ENCODE measurements around the gene PIGV. TPM values are rescaled to one million over a fixed set of nuclear protein-coding genes. Genes with fewer than 3 reads are reported as not detected.

The PIGV gene
- total RNA-seq, 2 experiments from 2014 or later = 10.3 to 18.0 TPM

DNA sequence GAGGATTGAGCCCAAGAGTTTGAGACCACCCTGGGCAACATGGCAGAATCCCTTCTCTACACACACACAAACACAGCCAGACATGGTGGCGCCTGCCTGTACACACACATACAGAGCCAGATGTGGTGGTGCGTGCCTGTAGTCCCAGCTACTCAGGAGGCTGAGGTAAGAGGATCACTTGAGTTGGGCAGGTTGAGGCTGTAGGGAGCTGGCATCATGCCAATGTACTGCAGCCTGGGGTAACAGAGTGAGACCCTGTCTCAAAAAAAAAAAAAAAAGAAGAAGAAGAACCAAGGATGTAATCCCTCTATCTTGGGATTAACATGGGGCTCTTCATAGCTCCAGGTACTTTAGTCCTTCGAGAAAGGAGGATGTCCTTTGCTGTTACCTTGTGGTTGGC, 29.4 kb upstream of the PIGV start:
- H3K36me3 ChIP-seq (ENCODE audit: insufficient read depth, low read length) = peaks cover 98% of the 10 kb centered on the region
- no peak overlapping the region for H2AFZ ChIP-seq (ENCODE audit: low read length)
- H3K27ac ChIP-seq (ENCODE audit: low read depth, low read length, poor library complexity, severe bottlenecking) = no peak overlapping the region
- no TSS peak for BruUV-seq (replicated peaks)
- ChIA-PET POLR2A (interaction anchor here (0.6 to 1.4 kb wide), 4 partner anchors 10 to 48 kb away, joined by 3 read pairs; no protein-coding TSS in a partner anchor), CTCF (ENCODE audit: unreplicated experiment) (no interaction called here)
- intact Hi-C loops (cut with micrococcal nuclease; ENCODE audit: unreplicated experiment) = no loop called here
- H3K4me2 ChIP-seq (ENCODE audit: low read length) = no peak overlapping the region
- peaks cover 12% of the 10 kb centered on the region; the same call in 1 of the 2 replicates for H3K79me2 ChIP-seq (ENCODE audit: insufficient read depth, low read depth, low read length)
- H3K4me3 ChIP-seq (ENCODE audit: low read depth, low read length, poor library complexity, severe bottlenecking) = no peak overlapping the region
- H3K9me3 ChIP-seq (ENCODE audit: low read length) = no peaks in the 10 kb centered on the region
- H4K20me1 ChIP-seq (ENCODE audit: insufficient read depth, low read length) = peaks cover 5% of the 10 kb centered on the region
- no peak for TF ChIP-seq EZH2phosphoT487 (IDR thresholded peaks at IDR 0.05; ENCODE audit: borderline replicate concordance, low read depth, low read length)
- TF ChIP-seq, protein P1, sequence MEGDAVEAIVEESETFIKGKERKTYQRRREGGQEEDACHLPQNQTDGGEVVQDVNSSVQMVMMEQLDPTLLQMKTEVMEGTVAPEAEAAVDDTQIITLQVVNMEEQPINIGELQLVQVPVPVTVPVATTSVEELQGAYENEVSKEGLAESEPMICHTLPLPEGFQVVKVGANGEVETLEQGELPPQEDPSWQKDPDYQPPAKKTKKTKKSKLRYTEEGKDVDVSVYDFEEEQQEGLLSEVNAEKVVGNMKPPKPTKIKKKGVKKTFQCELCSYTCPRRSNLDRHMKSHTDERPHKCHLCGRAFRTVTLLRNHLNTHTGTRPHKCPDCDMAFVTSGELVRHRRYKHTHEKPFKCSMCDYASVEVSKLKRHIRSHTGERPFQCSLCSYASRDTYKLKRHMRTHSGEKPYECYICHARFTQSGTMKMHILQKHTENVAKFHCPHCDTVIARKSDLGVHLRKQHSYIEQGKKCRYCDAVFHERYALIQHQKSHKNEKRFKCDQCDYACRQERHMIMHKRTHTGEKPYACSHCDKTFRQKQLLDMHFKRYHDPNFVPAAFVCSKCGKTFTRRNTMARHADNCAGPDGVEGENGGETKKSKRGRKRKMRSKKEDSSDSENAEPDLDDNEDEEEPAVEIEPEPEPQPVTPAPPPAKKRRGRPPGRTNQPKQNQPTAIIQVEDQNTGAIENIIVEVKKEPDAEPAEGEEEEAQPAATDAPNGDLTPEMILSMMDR (conservative IDR thresholded peaks at IDR 0.05; ENCODE audit: low read length) = no peak
- DNase-seq (ENCODE audit: low spot score) = no peak
- no peaks in the 10 kb centered on the region for H3K9me2 ChIP-seq (ENCODE audit: insufficient read depth, low read length)
- no peaks in the 10 kb centered on the region for H3K4me1 ChIP-seq (ENCODE audit: insufficient read depth, low read length, poor library complexity, severe bottlenecking)

DNA sequence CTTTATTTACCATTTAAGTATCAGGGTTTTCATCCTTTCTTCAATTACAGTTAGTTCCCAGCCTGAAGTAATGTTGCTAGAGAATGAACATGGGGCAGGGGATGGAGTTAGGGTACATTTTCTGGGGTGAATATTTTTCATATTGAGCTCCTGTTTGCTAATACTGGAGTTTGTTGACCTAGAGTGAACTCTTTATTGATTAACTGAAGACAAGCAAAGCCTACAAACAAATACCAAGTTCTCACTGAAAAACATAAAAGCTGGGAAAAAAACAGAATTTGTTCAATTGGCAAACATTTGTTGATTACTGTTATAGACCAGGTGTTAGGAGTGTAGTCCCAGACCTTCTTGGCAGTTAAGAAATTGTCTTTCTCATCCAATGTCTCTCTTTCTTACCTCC, 28.2 kb upstream of the PIGV start:
- Histone ChIP-seq H3K9me2 (ENCODE audit: insufficient read depth, low read length) (no peaks in the 10 kb centered on the region), H3K36me3 (ENCODE audit: insufficient read depth, low read length) (peaks cover 97% of the 10 kb centered on the region)
- POLR2A ChIA-PET = interaction anchor here (0.9 to 1.2 kb wide), 2 partner anchors 9 to 11 kb away, joined by 3 to 4 read pairs; no protein-coding TSS in a partner anchor

DNA sequence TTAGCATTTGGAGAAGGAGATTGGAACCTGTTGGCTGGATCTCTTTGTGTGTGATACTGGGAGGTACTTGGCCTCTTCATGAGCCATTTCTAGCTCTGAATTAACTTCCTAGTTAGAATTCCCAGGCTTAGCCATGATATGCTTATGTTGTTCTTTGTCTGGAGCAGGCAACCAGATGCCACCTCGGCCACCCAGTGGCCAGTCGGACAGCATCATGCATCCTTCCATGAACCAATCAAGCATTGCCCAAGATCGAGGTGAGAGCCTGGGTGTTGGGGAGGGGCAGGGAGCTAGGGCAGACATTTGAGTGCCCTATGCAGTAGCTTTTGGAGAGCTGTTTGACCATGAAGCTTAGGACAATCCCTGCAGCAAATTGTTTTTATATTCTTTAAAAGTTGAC, 26.5 kb upstream of the PIGV start:
- ChIA-PET POLR2A (interaction anchor here (1.2 kb wide), 1 partner anchor 72 kb away, joined by 4 read pairs; no protein-coding TSS in a partner anchor), CTCF (ENCODE audit: unreplicated experiment) (no interaction called here)
- Histone ChIP-seq H3K9me3 (ENCODE audit: low read length) (no peaks in the 10 kb centered on the region), H3K4me1 (ENCODE audit: insufficient read depth, low read length, poor library complexity, severe bottlenecking) (no peaks in the 10 kb centered on the region), H3K79me2 (ENCODE audit: insufficient read depth, low read depth, low read length) (no peaks in the 10 kb centered on the region), H3K4me3 (ENCODE audit: low read depth, low read length, poor library complexity, severe bottlenecking) (no peak overlapping the region), H3K36me3 (ENCODE audit: insufficient read depth, low read length) (peaks cover 97% of the 10 kb centered on the region), H2AFZ (ENCODE audit: low read length) (no peak overlapping the region), H3K9me2 (ENCODE audit: insufficient read depth, low read length) (no peaks in the 10 kb centered on the region), H4K20me1 (ENCODE audit: insufficient read depth, low read length) (peaks cover 5% of the 10 kb centered on the region; the same call in 1 of the 2 replicates), H3K27ac (ENCODE audit: low read depth, low read length, poor library complexity, severe bottlenecking) (no peak overlapping the region), H3K4me2 (ENCODE audit: low read length) (no peak overlapping the region)
- no TSS peak for BruUV-seq (replicated peaks)
- intact Hi-C loops (cut with micrococcal nuclease; ENCODE audit: unreplicated experiment) = no loop called here
- TF ChIP-seq EZH2phosphoT487 (IDR thresholded peaks at IDR 0.05; ENCODE audit: borderline replicate concordance, low read depth, low read length) = no peak
- TF ChIP-seq, protein P1 (conservative IDR thresholded peaks at IDR 0.05; ENCODE audit: low read length) = 0 out of 2 replicates have a peak, but pooled peaks have one; percentile 34
- DNase-seq (ENCODE audit: low spot score) = no peak

More for the DNA sequence above, 28.2 kb upstream of the PIGV start:
- Histone ChIP-seq H3K4me2 (ENCODE audit: low read length) (no peak overlapping the region), H4K20me1 (ENCODE audit: insufficient read depth, low read length) (peaks cover 5% of the 10 kb centered on the region), H3K79me2 (ENCODE audit: insufficient read depth, low read depth, low read length) (peaks cover 4% of the 10 kb centered on the region; the same call in 1 of the 2 replicates), H3K4me1 (ENCODE audit: insufficient read depth, low read length, poor library complexity, severe bottlenecking) (no peaks in the 10 kb centered on the region), H2AFZ (ENCODE audit: low read length) (no peak overlapping the region), H3K9me3 (ENCODE audit: low read length) (no peaks in the 10 kb centered on the region), H3K4me3 (ENCODE audit: low read depth, low read length, poor library complexity, severe bottlenecking) (no peak overlapping the region), H3K27ac (ENCODE audit: low read depth, low read length, poor library complexity, severe bottlenecking) (no peak overlapping the region)
- no TSS peak for BruUV-seq (replicated peaks)
- intact Hi-C loops (cut with micrococcal nuclease; ENCODE audit: unreplicated experiment) = no loop called here
- DNase-seq (ENCODE audit: low spot score) = no peak
- TF ChIP-seq, protein P1 (conservative IDR thresholded peaks at IDR 0.05; ENCODE audit: low read length) = no peak
- no peak for TF ChIP-seq EZH2phosphoT487 (IDR thresholded peaks at IDR 0.05; ENCODE audit: borderline replicate concordance, low read depth, low read length)
- CTCF ChIA-PET (ENCODE audit: unreplicated experiment) = no interaction called here
